ENCODE data around the gene TLE1.
"Not testable (repeated sequence)": the region's sequence is repeated elsewhere in the genome, so short reads cannot be mapped to it uniquely, and the experiment has no call there.

The TLE1 gene

DNA sequence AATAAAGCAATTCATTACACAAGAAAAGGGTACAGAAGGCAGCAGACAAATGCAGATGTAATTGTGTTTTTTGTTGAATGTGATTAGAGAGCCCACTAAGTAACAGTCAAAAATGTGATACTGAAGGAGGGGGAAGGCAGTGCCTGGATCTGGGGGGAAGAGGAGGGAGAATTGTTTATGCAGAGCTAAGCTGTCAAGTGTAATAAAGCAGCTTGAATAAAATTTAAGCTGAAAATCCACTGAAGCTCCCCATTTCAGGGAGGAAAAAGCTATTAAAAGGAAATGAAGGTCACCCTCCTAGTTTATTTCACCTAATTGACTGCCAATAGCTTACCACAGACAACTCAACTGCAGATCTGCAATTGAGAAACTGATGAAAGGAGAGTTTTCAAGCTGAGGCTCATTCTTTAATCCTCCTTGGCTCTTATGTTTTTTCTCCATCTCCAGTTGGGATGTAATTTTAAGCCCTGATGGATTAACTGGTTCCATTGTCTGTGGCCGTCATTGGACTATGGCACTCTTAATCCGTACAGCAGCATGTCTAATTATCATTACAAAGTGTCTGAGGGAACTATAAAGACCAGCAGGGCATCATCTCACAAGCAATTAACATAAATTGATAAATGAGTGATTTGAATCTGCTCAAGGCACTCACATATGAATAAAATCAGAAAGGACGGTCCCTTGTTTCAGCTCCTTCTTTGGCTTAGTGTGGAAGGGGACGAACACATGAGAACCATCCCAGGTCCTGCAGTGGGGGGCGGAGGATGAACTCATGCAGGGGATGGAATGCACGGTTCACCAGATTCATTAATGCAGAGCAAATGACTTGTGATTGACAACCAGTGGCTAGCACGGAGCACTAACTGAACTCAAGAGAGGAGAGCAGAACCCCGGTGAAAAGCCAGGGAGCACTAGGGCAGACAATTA is 38.5 kb downstream of the TLE1 start:
- DNase-seq, result no peak

DNA sequence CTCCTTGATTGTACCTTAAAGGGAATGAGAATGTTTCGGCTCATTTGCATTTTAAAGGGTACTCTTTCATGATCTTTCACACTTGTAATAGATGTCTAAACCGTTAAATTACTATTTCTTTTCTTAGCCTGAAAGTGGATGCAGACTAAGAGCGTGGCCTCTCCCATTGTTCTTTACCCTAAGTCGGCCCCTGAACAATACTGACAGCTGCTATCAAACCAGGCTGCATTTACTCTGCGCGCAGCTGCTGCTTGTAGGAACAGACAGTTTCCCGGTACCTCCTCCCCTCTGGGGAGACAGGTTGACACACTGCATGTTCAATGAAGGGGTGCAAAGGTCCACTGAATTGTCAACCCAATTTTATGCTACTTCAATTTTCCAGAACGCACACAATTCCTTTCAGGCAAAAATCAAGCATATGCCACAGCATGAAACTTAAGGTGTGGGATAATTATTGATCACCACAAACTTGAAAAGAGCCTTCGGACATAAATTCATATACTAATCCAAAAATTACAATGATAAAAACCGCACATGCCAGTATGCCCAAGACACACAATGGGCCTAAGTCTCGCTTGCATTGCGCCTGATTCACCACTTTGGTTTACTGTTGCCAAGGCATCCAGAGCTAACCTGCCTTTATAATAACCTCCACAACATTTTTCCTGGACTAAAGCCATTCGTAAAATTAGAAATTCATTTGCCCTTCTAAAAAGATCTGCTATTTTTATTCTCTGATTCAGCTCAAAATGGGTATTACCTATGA is 39.7 kb downstream of the TLE1 start:
- no peak for DNase-seq

DNA sequence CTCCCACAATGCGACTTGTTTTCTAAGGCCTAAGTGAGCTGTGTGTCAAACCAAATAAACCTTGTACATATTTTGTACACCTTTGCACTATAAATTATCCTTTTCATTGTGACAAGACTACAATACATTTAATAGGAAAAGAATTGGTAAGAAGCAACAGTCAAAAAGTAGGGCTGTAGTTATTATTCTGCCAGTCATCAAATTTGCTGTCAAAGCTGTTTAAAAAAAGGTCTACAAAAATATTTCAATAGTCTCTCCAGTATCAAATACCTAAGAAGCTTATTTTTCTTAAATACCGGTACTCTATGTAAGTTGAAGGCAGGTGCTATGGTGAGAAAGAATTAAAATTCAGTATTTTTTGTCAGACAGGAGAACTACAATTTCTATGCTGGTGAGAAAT is 40.5 kb downstream of the TLE1 start:
- no peak for DNase-seq

DNA sequence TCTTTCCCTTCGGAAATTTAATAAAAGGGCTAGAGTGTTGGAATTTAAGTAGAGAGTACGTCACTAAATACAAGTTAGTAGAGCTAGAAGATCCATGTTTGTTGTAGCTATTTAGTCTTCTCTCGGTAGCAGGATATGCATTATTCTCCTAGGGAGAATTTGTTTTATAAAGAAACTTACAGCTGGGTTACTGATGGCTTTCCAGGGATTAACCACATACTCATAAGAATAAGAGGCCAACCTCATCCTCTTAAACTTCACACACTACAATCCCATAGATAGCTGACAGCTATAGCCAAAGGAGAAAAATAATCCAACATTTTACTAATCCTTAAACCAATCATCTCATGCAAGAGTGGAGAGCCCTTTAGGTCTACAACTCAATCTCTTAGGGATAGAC is 43.0 kb downstream of the TLE1 start:
- DNase-seq, result no peak

DNA sequence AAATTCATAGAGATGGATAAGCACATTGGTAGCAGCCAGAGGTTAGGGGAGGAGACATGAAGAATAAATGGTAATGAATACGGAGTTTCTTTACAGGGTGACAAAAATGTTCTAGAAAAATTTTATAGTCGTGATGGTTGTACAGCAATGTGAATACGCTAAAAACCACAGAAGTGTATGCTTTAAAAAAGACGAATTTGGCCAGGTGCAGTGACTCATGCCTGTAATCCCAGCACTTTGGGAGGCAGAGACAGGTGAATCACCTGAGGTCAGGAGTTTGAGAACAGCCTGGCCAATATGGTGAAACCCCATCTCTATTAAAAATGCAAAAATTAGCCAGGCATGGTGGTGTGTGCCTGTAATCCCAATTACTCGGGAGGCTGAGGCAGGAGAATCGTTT is 44.8 kb downstream of the TLE1 start:
- not testable (repeated sequence) for DNase-seq

DNA sequence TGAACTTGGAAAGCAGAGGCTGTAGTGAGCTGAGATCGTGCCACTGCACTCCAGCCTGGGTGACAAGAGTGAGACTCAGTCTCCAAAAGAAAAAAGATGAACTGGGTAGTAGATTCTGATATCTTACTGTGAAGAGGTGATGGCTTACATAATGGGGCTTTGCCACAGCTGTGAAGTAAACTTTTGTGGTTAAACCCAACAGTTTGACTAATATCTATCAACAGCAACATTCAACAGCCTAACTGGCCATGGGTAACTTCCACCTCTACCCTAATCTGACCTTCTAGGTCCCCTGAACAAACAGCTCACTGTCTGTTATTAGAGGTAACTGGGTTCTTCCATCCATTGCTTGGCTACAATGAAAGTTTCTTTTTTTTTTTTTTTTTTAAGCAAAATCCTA is 52.1 kb downstream of the TLE1 start:
- DNase-seq, result no peak

DNA sequence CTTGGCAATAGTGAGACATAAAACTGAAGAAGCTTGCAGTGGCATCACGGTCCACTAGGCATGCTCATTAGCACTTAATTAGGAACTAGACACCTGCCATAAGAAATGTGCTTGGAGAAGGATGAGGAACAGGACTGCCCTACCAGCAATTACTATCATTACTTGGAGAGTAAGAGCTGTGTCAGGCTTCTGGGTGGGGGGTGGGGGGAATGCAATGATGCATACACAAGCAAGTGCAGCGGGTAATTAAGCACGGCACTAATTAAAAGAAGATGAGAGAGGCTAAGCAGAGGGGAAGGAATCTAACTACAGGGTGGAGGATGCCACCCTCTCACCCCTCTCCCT is 53.1 kb downstream of the TLE1 start:
- no peak for DNase-seq

DNA sequence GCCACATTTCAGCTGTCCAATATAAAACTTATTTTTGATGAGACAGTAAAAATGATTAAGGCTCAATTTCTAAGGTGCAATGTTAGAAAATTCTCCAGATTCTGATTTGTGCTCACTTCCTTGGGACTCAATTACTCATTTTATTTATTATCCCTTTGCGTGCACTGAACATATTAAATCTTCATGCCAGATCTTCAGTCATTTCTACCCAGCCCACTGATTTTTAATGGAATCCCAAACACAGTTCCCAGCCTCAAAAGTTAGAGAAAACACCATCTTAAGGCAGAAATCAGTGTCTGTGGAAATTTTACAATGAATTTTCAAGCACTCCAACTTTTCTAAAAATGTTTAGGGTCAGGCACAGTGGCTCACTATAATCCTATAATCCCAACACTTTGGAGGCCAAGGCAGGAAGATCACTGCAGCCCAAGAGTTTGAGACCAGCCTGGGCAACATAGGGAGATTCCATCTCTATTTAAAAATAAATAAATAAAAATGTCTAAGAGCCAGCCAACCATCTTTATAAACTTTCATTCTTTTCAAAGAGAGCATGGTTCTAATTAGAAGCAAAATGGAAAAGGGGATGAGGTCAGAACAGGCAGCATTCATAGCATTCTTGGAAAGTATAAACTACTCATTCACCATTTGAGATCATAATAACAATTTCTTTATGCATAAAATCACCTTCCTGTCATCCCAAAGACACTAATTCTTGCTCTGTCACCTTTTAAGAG is 53.7 kb downstream of the TLE1 start:
- DNase-seq, result no peak

DNA sequence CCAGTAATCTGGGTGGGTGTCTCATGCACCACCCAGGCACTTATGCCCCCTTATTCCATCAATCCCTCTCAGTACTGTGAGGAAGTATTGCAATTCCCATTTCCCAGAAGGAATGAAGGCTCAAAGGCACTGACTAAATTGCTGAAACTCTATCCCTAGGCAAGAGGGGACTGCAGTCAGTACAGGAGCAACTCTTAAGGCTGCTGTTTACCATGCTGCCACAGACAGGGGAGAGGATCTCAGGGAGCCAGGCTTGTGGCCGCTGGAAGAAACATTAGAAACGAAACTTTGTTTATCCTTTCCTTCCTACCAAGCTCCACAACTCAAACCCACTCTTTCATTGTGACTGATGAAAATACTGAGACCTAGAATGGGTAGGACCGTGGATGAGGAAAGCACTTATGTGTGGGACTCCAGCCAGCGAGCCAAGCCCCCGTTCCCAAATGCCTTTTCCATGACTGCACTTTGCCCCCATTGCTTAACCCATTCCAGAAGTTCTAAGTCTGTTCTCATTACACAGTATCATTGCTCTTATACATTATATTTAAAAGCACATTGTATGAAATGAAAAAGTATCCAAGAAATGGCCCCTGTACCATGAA is 54.3 kb downstream of the TLE1 start:
- DNase-seq, result no peak

DNA sequence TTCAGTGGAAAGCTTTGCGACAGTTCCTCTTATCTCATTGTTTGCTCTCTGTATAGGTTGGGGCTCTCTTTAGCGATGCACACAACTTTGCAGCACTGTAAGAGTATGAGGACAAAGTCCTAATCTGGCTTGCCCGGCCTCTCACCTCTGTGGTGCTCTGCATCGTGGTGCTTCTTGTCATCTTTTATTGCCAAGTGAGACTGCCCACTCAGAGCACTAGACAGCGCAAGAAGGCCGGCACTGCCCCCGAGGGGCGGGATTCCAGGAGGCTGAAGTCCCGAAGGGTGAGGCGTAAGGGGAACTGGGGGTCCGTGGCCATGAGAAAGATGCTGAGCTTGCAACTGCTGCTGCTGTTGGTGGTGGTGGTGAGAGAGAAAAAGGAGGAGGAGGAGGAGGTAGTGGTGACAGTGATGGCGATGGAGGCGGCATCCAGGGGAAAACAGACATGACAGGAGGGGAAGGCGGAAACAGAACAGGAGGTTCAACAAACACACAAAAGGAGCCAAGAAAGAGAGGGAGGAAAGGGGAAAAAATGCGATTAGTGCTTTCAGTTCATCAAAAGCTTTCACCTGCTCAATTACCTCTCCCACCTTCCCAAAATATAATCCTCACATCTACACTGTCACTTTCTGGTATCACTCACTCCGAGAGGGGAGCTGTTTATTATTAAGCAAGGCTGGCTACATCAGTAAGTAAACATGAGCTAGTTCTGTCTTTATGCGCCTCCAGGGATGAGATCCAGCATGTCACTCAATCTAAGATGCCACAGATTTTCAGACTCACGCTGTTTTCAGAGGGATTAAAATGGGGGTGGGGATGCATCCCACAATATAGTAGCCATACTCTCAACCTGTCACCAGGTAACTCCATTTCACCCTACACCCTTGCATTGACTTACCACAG is 55.1 kb downstream of the TLE1 start:
- DNase-seq, result no peak

DNA sequence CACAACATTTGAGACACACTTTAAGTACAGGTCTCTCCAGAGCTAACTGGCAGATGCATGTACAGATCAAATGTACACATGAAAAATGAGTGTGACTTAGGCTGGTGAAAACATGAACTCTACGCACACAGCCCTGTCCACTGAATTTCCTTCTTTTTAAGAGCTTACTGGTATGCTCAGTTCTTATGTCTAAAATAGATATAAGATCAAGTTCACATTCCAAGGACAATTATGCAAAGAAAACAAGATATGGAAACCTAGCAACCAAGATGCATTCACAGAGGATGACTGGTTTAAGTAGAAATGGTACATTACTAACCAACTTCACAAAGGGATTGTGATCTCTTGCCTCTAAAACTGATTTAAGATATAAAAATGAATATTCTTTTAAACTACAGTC is 56.7 kb downstream of the TLE1 start:
- no peak for DNase-seq

DNA sequence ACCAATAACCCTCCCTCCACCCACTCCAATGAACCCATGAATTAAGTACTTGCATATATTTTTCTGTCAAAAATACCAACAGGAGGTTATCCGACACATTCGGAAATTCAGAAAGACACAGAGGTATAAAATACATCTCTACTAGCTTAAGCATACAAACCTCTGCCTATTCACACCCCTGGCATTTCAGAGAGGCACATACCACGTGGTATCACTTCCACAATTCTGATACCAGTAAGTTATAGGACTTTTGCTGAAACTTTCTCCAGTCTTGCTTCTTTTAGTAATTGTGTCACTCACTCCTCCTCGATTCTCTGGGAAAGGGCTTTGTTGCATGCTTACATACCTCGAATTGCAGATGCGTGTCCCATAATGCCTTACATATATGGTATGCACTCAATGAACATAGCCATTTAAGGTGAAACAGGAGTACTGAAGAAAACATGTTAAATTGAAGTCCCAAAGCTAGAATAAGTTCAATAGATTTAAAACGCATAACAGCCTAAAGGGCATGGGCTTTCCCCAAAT is 58.1 kb downstream of the TLE1 start:
- DNase-seq, result no peak

DNA sequence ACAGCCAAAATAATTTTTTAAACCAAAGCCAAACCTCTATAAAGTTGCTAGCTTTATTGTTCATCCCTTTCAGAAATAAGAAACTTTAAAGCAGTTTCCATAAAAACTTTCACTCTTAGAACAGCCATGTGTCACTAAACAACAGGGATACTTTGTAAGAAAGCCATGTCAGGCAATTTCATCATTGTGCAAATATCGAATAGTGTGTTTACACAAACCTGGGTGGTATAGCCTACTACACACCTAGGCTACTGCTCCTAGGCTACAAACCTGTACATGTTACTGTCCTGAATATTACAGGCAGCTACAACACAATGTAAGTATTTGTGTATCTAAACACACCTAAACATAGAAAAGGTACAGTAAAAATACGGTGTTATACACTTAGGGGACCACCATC is 59.9 kb downstream of the TLE1 start:
- DNase-seq, result no peak

DNA sequence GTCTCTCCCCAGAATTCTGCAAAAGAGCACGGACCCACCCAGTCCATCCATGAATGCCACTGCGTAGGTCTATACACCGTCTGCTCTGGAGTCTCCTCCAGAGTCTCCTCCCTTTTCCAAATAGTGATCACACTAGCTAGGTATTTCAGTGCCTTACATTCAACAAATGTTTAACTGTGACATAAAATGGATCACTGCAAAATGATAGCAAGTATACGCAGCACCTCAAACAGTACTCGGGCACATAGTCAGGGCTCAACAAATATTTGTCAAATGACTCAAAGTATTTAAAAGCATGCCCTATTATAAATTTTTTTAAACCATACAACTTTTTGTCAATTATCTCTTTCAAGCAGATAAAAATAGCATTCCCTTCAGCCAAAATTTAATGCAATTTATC is 60.5 kb downstream of the TLE1 start:
- DNase-seq, result no peak

DNA sequence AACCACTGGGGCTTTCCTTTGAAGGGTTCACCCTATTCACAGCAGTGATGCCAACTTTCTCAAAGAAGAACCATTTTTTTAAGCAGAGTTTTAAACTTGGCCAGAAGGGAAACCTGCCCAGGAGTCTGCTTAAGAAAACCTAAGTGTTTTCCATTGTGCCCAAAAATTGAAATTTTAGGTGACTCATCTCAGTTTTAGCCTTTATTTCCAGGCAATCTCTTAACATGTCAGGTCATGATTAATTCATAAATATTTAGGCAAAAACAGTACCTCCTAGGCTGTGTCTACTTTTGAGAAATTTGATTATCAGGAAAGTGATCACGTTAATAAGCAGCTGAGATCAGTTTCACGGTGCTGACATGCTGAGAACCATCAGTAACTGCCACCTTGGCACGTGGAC is 61.9 kb downstream of the TLE1 start:
- DNase-seq, result no peak

DNA sequence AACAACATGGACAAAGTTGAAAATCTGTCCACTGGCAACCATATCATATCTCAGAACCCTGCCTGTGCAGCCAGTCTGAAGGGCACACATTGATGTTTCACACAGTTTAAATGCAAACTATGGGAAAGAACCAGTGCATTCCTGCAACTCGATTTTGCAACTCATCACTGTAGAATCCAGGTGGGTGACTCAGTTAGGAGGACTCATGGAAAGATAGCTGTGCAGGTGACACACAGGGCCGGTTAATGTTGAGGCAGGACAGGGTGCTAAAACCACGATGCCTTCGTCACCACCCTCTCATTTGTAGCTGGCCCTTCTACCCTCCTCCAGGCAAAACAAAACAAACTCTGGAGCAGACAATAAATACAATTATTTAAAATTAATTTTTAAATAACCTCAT is 62.8 kb downstream of the TLE1 start:
- no peak for DNase-seq

DNA sequence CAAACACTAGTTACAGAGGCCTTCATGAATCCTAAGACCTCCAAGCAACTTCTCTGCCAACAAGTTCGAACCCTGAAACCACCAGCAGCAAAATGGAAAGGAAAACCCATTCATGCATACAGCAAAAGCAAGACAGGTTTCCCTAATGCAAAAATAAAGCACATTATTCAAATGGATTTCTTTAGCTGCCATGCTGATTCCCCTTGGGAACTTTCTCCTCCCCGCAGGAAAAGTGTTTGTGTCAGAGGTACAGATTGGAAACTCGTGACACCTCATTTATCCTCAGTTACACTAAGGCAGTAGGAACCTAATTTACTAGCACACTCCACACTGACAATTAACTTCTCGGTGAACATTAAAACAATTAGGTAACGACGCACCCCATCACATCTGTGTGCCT is 63.4 kb downstream of the TLE1 start:
- DNase-seq, result no peak

DNA sequence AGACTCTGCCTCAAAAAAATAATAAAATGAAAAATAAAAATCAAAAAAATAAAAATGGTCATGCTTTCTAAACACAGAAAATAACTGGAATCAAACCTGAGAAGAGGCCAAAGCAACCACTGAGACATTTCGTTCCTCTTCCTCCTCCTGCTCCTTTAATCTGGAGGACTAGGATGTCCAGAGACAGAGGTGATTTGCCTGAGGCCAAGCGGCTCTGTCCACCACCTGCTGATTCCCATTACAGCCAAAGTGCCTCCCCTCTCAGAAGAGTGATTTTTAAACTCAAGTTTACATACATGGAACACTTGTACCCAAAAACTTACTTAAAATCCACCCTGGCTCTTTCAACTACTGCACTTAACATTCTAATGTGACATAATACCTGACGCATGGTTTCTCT is 65.6 kb downstream of the TLE1 start:
- DNase-seq, result no peak

DNA sequence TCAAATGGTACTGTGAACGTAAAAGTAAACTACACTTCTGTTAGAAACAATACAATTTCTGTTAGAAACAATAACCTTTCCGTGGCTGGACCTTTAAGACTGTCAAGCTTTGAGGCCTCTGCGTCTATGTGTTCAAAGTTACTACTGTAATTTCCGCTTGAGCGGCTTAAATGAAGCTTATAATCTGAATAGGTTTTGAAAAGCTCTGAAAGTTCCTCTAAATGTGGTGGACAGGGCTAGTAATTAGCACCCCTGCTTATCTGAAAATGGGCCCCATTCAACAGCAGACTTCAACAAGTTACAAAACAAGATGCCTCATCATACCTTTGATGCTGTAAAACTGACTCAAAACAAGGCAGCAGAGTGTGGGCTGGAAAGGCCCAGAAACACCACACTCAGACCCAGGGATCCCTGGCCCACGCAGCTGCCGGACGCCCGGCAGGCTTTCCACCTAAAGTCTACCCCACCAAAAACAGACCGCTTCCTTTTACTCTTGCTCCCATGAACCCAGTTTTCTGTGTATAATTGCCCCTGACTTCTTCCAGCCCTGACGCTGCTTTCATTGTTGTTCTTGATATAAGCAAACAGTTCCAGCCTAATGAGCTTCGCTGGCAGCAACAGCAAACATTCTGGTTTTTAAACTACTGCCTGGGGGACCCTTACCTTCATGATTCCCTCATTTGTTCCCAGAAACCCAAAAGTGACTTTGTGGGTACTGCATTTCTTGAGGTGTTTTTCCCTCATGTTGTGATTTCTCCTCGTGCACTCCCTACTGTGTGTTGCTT is 66.7 kb downstream of the TLE1 start:
- no peak for DNase-seq

DNA sequence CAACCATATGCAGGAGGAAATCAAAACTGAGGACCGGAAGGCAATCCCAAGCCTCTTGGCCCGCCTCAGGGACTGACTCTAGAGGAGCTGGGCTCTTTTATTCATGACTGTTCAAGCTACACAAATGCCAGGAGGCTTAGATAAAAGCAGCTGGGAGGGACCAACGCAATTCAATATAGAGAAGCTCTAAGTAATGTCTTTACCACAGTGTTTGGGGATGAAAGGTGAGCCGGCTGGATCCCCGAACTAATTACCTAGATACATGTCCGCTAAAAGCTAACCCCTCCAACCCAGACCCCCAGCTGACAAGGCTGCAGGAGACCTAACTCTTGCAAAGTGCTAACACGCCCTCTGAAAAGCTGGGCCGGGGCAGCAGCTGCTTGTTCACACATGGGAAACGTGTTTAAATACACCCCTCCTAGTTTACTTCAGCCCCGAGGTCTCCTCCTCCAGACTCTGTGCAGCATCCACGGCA is 67.5 kb downstream of the TLE1 start:
- DNase-seq, result no peak

DNA sequence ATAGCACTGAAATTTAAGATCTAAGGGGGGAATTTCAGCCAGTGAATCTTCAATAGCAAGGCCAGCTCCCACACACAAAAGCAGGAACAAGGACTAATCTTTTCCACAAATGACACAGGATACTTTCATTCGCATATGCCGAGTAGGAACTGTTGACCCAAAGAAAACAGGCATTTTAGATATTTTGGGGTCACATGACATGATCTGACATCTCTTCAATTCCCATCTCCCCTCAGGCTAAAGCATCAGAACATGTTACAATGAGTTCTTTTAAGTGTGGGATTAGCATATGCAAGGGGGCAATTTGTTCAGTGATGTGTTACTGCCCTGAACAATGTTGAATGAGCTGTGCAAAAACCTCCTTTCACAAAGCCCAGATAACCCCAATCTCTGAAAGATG is 68.2 kb downstream of the TLE1 start:
- DNase-seq, result no peak
